Parathyroid adenoma (tissue), 2 donors: ENCODE data around the gene LARP4B.

Experiments used
- H2AFZ ChIP-seq: fragments of 300-600 bp; sonication (generic); one replicate; pipeline ENCODE4 v1.7.0; 2017; ENCODE audit warnings: antibody characterized with exemption, mild to moderate bottlenecking
- H3K27ac ChIP-seq: fragments of 300-600 bp; sonication (generic); one replicate; pipeline ENCODE4 v1.7.0; 2017
- H3K27me3 ChIP-seq: fragments of 300-600 bp; sonication (generic); one replicate; pipeline ENCODE4 v1.7.0; 2017; ENCODE audit warnings: low read length; ENCODE audit not compliant: control insufficient read depth, insufficient read depth
- H3K36me3 ChIP-seq: fragments of 300-600 bp; sonication (generic); one replicate; pipeline ENCODE4 v1.7.0; 2017; ENCODE audit warnings: low read length; ENCODE audit not compliant: control insufficient read depth, insufficient read depth
- H3K4me1 ChIP-seq: fragments of 300-600 bp; sonication (generic); one replicate; pipeline ENCODE4 v1.7.0; 2017; ENCODE audit warnings: control low read depth
- H3K4me2 ChIP-seq: fragments of 300-600 bp; sonication (generic); one replicate; pipeline ENCODE4 v1.7.0; 2017; ENCODE audit warnings: low read length
- H3K4me3 ChIP-seq: fragments of 300-600 bp; sonication (generic); one replicate; pipeline ENCODE4 v1.7.0; 2017; ENCODE audit warnings: low read depth, low read length
- H3K79me2 ChIP-seq: fragments of 300-600 bp; sonication (generic); one replicate; pipeline ENCODE4 v1.7.0; 2017; ENCODE audit warnings: control low read depth
- H3K9ac ChIP-seq: fragments of 300-600 bp; sonication (generic); one replicate; pipeline ENCODE4 v1.7.0; 2017; ENCODE audit warnings: mild to moderate bottlenecking
- H3K9me3 ChIP-seq: fragments of 300-600 bp; sonication (generic); one replicate; pipeline ENCODE4 v1.7.0; 2017; ENCODE audit warnings: low read length; ENCODE audit not compliant: control insufficient read depth
- TF ChIP-seq, protein P1 (sequence below): fragments of 300-600 bp; sonication (generic); IDR thresholded peaks from one replicate; pipeline ENCODE4 v1.7.0; 2017; ENCODE audit warnings: antibody characterized with exemption, mild to moderate bottlenecking
- donor health status: primary hyperparathyroidism.

The LARP4B gene

GRCh38 chr10:784403-785088, 147.0 kb downstream of the LARP4B start:
- no peaks in the 10 kb centered on the region for H3K27me3 ChIP-seq
- H3K9me3 ChIP-seq, result no peaks in the 10 kb centered on the region
- peak overlapping the region; percentile 72 for H3K4me2 ChIP-seq
- peak overlapping the region; percentile 58 for H2AFZ ChIP-seq
- peaks cover under 1% of the 10 kb centered on the region for H3K4me1 ChIP-seq
- no peak overlapping the region for H3K4me3 ChIP-seq
- H3K79me2 ChIP-seq, result no peaks in the 10 kb centered on the region
- H3K9ac ChIP-seq, result no peak overlapping the region
- no peak overlapping the region for H3K27ac ChIP-seq
- no peaks in the 10 kb centered on the region for H3K36me3 ChIP-seq
- TF ChIP-seq, protein P1, sequence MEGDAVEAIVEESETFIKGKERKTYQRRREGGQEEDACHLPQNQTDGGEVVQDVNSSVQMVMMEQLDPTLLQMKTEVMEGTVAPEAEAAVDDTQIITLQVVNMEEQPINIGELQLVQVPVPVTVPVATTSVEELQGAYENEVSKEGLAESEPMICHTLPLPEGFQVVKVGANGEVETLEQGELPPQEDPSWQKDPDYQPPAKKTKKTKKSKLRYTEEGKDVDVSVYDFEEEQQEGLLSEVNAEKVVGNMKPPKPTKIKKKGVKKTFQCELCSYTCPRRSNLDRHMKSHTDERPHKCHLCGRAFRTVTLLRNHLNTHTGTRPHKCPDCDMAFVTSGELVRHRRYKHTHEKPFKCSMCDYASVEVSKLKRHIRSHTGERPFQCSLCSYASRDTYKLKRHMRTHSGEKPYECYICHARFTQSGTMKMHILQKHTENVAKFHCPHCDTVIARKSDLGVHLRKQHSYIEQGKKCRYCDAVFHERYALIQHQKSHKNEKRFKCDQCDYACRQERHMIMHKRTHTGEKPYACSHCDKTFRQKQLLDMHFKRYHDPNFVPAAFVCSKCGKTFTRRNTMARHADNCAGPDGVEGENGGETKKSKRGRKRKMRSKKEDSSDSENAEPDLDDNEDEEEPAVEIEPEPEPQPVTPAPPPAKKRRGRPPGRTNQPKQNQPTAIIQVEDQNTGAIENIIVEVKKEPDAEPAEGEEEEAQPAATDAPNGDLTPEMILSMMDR, result no peak

GRCh38 chr10:782751-783648, 148.5 kb downstream of the LARP4B start:
- H3K9me3 ChIP-seq, result no peaks in the 10 kb centered on the region
- no peak overlapping the region for H2AFZ ChIP-seq
- H3K79me2 ChIP-seq, result no peaks in the 10 kb centered on the region
- H3K4me3 ChIP-seq, result no peak overlapping the region
- no peak overlapping the region for H3K27ac ChIP-seq
- no peak overlapping the region for H3K9ac ChIP-seq
- no peaks in the 10 kb centered on the region for H3K27me3 ChIP-seq
- TF ChIP-seq, protein P1, result no peak
- H3K4me2 ChIP-seq, result no peak overlapping the region
- no peaks in the 10 kb centered on the region for H3K4me1 ChIP-seq
- no peaks in the 10 kb centered on the region for H3K36me3 ChIP-seq

- no peaks in the 10 kb centered on the region for H3K4me1 ChIP-seq
- no peak overlapping the region for H3K27ac ChIP-seq
- no peak overlapping the region for H3K4me2 ChIP-seq
- H2AFZ ChIP-seq, result no peak overlapping the region
- no peak overlapping the region for H3K9ac ChIP-seq
- H3K4me3 ChIP-seq, result no peak overlapping the region
- H3K27me3 ChIP-seq, result no peaks in the 10 kb centered on the region
- H3K79me2 ChIP-seq, result no peaks in the 10 kb centered on the region
- H3K9me3 ChIP-seq, result no peaks in the 10 kb centered on the region
- H3K36me3 ChIP-seq, result no peaks in the 10 kb centered on the region
- TF ChIP-seq, protein P1, result no peak
Measured at GRCh38 chr10:780536-781524, 150.7 kb downstream of the LARP4B start.

DNA sequence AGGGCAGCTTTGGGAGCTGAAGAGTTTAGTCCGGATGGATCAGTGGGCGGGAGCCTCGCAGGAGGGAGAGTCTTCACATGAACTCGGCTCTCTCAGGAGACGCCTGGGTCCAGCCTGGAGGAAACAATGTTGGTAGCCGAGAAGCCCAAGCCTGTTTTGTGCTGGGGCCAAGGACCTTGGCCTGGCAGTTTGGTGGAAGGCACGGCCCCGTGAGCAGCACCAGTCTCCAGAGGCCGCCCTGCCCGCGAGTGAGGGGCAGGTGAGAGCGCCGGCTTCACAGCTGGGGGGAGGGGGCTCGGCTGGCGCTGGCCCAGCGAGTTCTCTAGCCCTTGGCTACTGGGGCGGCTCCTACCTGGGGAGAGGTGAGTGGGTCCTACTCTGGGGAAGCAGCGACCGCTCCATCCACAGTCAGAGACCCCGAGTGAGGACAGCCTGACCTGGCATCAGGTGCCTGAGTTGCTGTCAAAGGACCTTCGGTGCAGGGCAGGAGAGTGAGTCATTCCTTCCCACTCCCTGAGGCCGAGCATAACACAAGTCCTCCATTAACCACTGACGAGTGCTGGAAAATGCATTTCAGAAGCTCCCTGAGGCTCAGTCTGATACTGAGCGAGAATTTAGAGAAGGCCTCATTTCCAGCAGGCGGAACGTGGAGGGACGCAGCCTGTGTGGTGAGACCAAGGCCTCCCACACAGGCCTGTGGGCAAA, 152.7 kb downstream of the LARP4B start:
- no peak overlapping the region for H3K9ac ChIP-seq
- no peak overlapping the region for H3K4me2 ChIP-seq
- H3K27ac ChIP-seq, result no peak overlapping the region
- no peaks in the 10 kb centered on the region for H3K27me3 ChIP-seq
- no peaks in the 10 kb centered on the region for H3K4me1 ChIP-seq
- no peaks in the 10 kb centered on the region for H3K36me3 ChIP-seq
- TF ChIP-seq, protein P1, result no peak
- no peak overlapping the region for H3K4me3 ChIP-seq
- H3K79me2 ChIP-seq, result no peaks in the 10 kb centered on the region
- no peak overlapping the region for H2AFZ ChIP-seq
- H3K9me3 ChIP-seq, result no peaks in the 10 kb centered on the region
